Astrocyte of the cerebellum (primary cell): Measurements from ENCODE around the gene POU2F3.

Experiments used
- DNase-seq: peaks from one replicate; pipeline ENCODE4 v3.0.0-alpha.2; 2011; ENCODE audit warnings: low read depth
- H3K4me3 ChIP-seq: 2 replicates; pipeline ENCODE4 v1.5.1; 2011; ENCODE audit warnings: mild to moderate bottlenecking, low read depth, low read length, moderate library complexity
- CTCF ChIP-seq: IDR thresholded peaks from 2 replicates; pipeline ENCODE4 v1.5.1; 2012; ENCODE audit warnings: low read length, low read depth, moderate library complexity, mild to moderate bottlenecking; ENCODE audit errors: missing control alignments
- in situ Hi-C: cut with HindIII; loops from 2 replicates; pipeline ENCODE4 v1.10.0; 2017; ENCODE audit warnings: low sequenced_read_pairs

The POU2F3 gene

GRCh38 chr11:120236169-120237107, 3.5 kb upstream of the POU2F3 start:
- no peak for DNase-seq
- in situ Hi-C loops: no loop called here
- no peak for TF ChIP-seq CTCF
- no peak overlapping the region for H3K4me3 ChIP-seq

GRCh38 chr11:120238968-120239620, 846 bp upstream of the POU2F3 start:
- H3K4me3 ChIP-seq: no peak overlapping the region
- in situ Hi-C loops: no loop called here
- TF ChIP-seq CTCF: no peak
- no peak for DNase-seq

GRCh38 chr11:120240866-120241265, 926 bp downstream of the POU2F3 start:
- no peak for DNase-seq
- TF ChIP-seq CTCF: no peak
- H3K4me3 ChIP-seq: no peak overlapping the region
- in situ Hi-C loops: no loop called here

GRCh38 chr11:120241277-120241676, 1.3 kb downstream of the POU2F3 start:
- H3K4me3 ChIP-seq: no peak overlapping the region
- TF ChIP-seq CTCF: no peak
- in situ Hi-C loops: no loop called here
- no peak for DNase-seq

- TF ChIP-seq CTCF: no peak
- no peak overlapping the region for H3K4me3 ChIP-seq
- in situ Hi-C loops: no loop called here
- DNase-seq: no peak
Observed at GRCh38 chr11:120243221-120243620, 3.3 kb downstream of the POU2F3 start.

- TF ChIP-seq CTCF: no peak
- H3K4me3 ChIP-seq: no peak overlapping the region
- in situ Hi-C loops: no loop called here
- no peak for DNase-seq
Observed at GRCh38 chr11:120244476-120245365, 4.8 kb downstream of the POU2F3 start.
